Measurements from ENCODE around the gene OR5AS1. TPM values are rescaled to one million over a fixed set of nuclear protein-coding genes. Genes with fewer than 3 reads are reported as not detected.

OR5AS1 gene
- polyA plus RNA-seq: not detected in 2 replicates

GRCh38 chr11:56027354-56027753 is at the start of gene OR5AS1:
TSS of gene OR5AS1 (plus strand) at chr11:56027654. CDS start at chr11:56030419, 2,765 bp downstream.

GRCh38 chr11:55994525-55994924 is 32.9 kb upstream of the OR5AS1 start, which contains the start of gene OR5F1:
TSS of gene OR5F1 (minus strand) at chr11:55994625. CDS start at chr11:55994625, 0 bp downstream.

Other genes starting within 250 kb of the OR5AS1 start
- gene OR5D14, start 232.1 kb upstream of the OR5AS1 start, polyA plus RNA-seq: not detected in 2 replicates
- gene OR5L1, start 216.3 kb upstream of the OR5AS1 start, polyA plus RNA-seq: not detected in 2 replicates
- gene OR5D18, start 208.0 kb upstream of the OR5AS1 start, polyA plus RNA-seq: not detected in 2 replicates
- not detected in 2 replicates for gene OR5L2, start 200.4 kb upstream of the OR5AS1 start, polyA plus RNA-seq
- not detected in 2 replicates for gene OR5D16, start 188.9 kb upstream of the OR5AS1 start, polyA plus RNA-seq
- gene TRIM51, start 144.4 kb upstream of the OR5AS1 start, polyA plus RNA-seq: not detected in 2 replicates
- gene OR5W2, start 113.1 kb upstream of the OR5AS1 start, polyA plus RNA-seq: not detected in 2 replicates
- not detected in 2 replicates for gene OR5I1, start 91.3 kb upstream of the OR5AS1 start, polyA plus RNA-seq
- not detected in 2 replicates for gene OR10AG1, start 57.7 kb upstream of the OR5AS1 start, polyA plus RNA-seq
- not detected in 2 replicates for gene OR5F1, start 33.0 kb upstream of the OR5AS1 start, polyA plus RNA-seq
- gene OR8I2, start 65.7 kb downstream of the OR5AS1 start, polyA plus RNA-seq: not detected in 2 replicates
- gene OR8H2, start 76.0 kb downstream of the OR5AS1 start, polyA plus RNA-seq: not detected in 2 replicates
- gene OR8H3, start 94.7 kb downstream of the OR5AS1 start, polyA plus RNA-seq: not detected in 2 replicates
- not detected in 2 replicates for gene OR8J3, start 112.5 kb downstream of the OR5AS1 start, polyA plus RNA-seq
- not detected in 2 replicates for gene OR8K5, start 132.7 kb downstream of the OR5AS1 start, polyA plus RNA-seq
- not detected in 2 replicates for gene OR5J2, start 149.0 kb downstream of the OR5AS1 start, polyA plus RNA-seq
- not detected in 2 replicates for gene OR5T2, start 206.6 kb downstream of the OR5AS1 start, polyA plus RNA-seq
- gene OR5T3, start 224.6 kb downstream of the OR5AS1 start, polyA plus RNA-seq: not detected in 2 replicates
- gene OR5T1, start 246.5 kb downstream of the OR5AS1 start, polyA plus RNA-seq: not detected in 2 replicates